HEK293 (cell line): ENCODE data around the gene FKRP.

ENCODE experiments used
- CTCF ChIA-PET: fragments of 350-600 bp; formaldehyde crosslinking; extraction: SDS; loops from one replicate; lab custom pipeline; 2021; ENCODE audit warnings: antibody characterized with exemption; lab: Yijun Ruan, JAX
- POLR2A ChIA-PET: fragments of 300-600 bp; formaldehyde crosslinking; extraction: SDS; loops from one replicate; lab custom pipeline; 2020; ENCODE audit warnings: antibody characterized with exemption, inconsistent platforms; lab: Yijun Ruan, JAX
- H3K27ac ChIP-seq: fragments of 200-500 bp; sonication (Bioruptor generic); 2 replicates; pipeline ENCODE4 v1.5.1; 2014; ENCODE audit warnings: low read depth, low read length, control low read depth, inconsistent platforms; ENCODE audit errors: extremely low read depth
- H3K36me3 ChIP-seq, 2 experiments: fragments of 200-500 bp in 1 of 2; sonication (Bioruptor generic) in 1 of 2; 1 replicate in 1 of 2; 2 replicates in 1 of 2; pipeline ENCODE4 v1.5.1; 2014 to 2017; ENCODE audit warnings: inconsistent platforms in 2 of 2, low read length in 2 of 2; ENCODE audit not compliant: control insufficient read depth in 2 of 2, insufficient read depth in 1 of 2
- H3K4me1 ChIP-seq: fragments of 200-500 bp; sonication (Bioruptor generic); 2 replicates; pipeline ENCODE4 v1.5.1; 2014; ENCODE audit warnings: mild to moderate bottlenecking, low read length, inconsistent platforms; ENCODE audit not compliant: control insufficient read depth, insufficient read depth
- H3K4me3 ChIP-seq: 2 replicates; pipeline ENCODE4 v1.5.1; 2011; ENCODE audit warnings: low read depth, mild to moderate bottlenecking, control low read depth, low read length, moderate library complexity
- H3K9me3 ChIP-seq: fragments of 200-500 bp; sonication (Bioruptor generic); 2 replicates; pipeline ENCODE4 v1.5.1; 2014; ENCODE audit warnings: low read depth, low read length, inconsistent platforms; ENCODE audit not compliant: control insufficient read depth, insufficient read depth
- GLIS2 ChIP-seq: fragments of 450-650 bp; formaldehyde crosslinking; IDR thresholded peaks from 2 replicates; pipeline ENCODE4 v1.5.1; 2016; ENCODE audit warnings: missing biosample characterization, missing genetic modification characterization
- INSM2 ChIP-seq: fragments of 450-650 bp; formaldehyde crosslinking; IDR thresholded peaks from 2 replicates; pipeline ENCODE4 v1.5.1; 2016; ENCODE audit warnings: missing biosample characterization, missing genetic modification characterization
- KLF10 ChIP-seq: fragments of 450-650 bp; IDR thresholded peaks from 2 replicates; pipeline ENCODE4 v1.5.1; 2018; ENCODE audit warnings: missing biosample characterization, mild to moderate bottlenecking, missing genetic modification characterization
- SCRT1 ChIP-seq: fragments of 450-650 bp; formaldehyde crosslinking; IDR thresholded peaks from 2 replicates; pipeline ENCODE4 v1.5.1; 2016; ENCODE audit warnings: missing biosample characterization, missing genetic modification characterization, borderline replicate concordance
- ZBTB17 ChIP-seq: fragments of 450-650 bp; formaldehyde crosslinking; IDR thresholded peaks from 2 replicates; pipeline ENCODE4 v1.5.1; 2016; ENCODE audit warnings: missing biosample characterization, missing genetic modification characterization
- ZBTB48 ChIP-seq: fragments of 450-650 bp; formaldehyde crosslinking; IDR thresholded peaks from 2 replicates; pipeline ENCODE4 v1.5.1; 2016; ENCODE audit warnings: missing biosample characterization, missing genetic modification characterization
- ZFHX2 ChIP-seq: fragments of 450-650 bp; formaldehyde crosslinking; conservative IDR thresholded peaks from 2 replicates; pipeline ENCODE4 v1.5.1; 2016; ENCODE audit warnings: missing biosample characterization, missing genetic modification characterization
- ZFP37 ChIP-seq: fragments of 450-650 bp; formaldehyde crosslinking; IDR thresholded peaks from 2 replicates; pipeline ENCODE4 v1.5.1; 2016; ENCODE audit warnings: missing biosample characterization, missing genetic modification characterization
- ZNF10 ChIP-seq: fragments of 450-650 bp; formaldehyde crosslinking; IDR thresholded peaks from 2 replicates; pipeline ENCODE4 v1.5.1; 2017; ENCODE audit warnings: missing biosample characterization, missing genetic modification characterization
- ZNF16 ChIP-seq: fragments of 450-650 bp; formaldehyde crosslinking; IDR thresholded peaks from 2 replicates; pipeline ENCODE4 v1.5.1; 2016; ENCODE audit warnings: low read depth, missing biosample characterization, missing genetic modification characterization
- ZNF175 ChIP-seq: fragments of 450-650 bp; formaldehyde crosslinking; IDR thresholded peaks from 2 replicates; pipeline ENCODE4 v1.5.1; 2016; ENCODE audit warnings: missing biosample characterization, missing genetic modification characterization
- ZNF202 ChIP-seq: fragments of 450-650 bp; formaldehyde crosslinking; IDR thresholded peaks from 2 replicates; pipeline ENCODE4 v1.5.1; 2016; ENCODE audit warnings: missing biosample characterization, missing genetic modification characterization, borderline replicate concordance
- ZNF211 ChIP-seq: fragments of 450-650 bp; formaldehyde crosslinking; IDR thresholded peaks from 2 replicates; pipeline ENCODE4 v1.5.1; 2016; ENCODE audit warnings: low read depth, missing biosample characterization, missing genetic modification characterization
- ZNF433 ChIP-seq: fragments of 450-650 bp; formaldehyde crosslinking; IDR thresholded peaks from 2 replicates; pipeline ENCODE4 v1.5.1; 2016; ENCODE audit warnings: missing biosample characterization, missing genetic modification characterization, low read depth
- ZNF449 ChIP-seq: fragments of 450-650 bp; formaldehyde crosslinking; IDR thresholded peaks from 2 replicates; pipeline ENCODE4 v1.5.1; 2017; ENCODE audit warnings: missing biosample characterization, mild to moderate bottlenecking, missing genetic modification characterization, moderate library complexity
- ZNF843 ChIP-seq: fragments of 450-650 bp; formaldehyde crosslinking; IDR thresholded peaks from 2 replicates; pipeline ENCODE4 v1.5.1; 2016; ENCODE audit warnings: missing biosample characterization, missing genetic modification characterization
- ZSCAN16 ChIP-seq: fragments of 450-650 bp; formaldehyde crosslinking; IDR thresholded peaks from 2 replicates; pipeline ENCODE4 v1.5.1; 2016; ENCODE audit warnings: missing biosample characterization, missing genetic modification characterization
- TF ChIP-seq, protein P1 (sequence below): fragments of 450-650 bp; formaldehyde crosslinking; IDR thresholded peaks from 2 replicates; pipeline ENCODE4 v1.5.1; 2016; ENCODE audit warnings: missing biosample characterization, missing genetic modification characterization

Gene FKRP

GRCh38 chr19:46727757-46728156, 18.1 kb upstream of the FKRP start:
- POLR2A ChIA-PET: no interaction called here
- H3K4me3 ChIP-seq: no peak overlapping the region
- H3K27ac ChIP-seq: no peak overlapping the region
- no peaks in the 10 kb centered on the region; the same call in 1 of the 2 replicates for H3K4me1 ChIP-seq
- H3K9me3 ChIP-seq: no peaks in the 10 kb centered on the region
- H3K36me3 ChIP-seq: peaks cover 24 to 99% of the 10 kb centered on the region in 2 experiments; a peak in 2 of 3 replicates
- CTCF ChIA-PET: interaction anchor here (0.5 to 6.3 kb wide), 23 partner anchors 9 to 360 kb away, joined by 3 to 69 read pairs (median 4); partner anchors contain the start of gene DACT3
- TF ChIP-seq ZBTB48 (tag by site-specific recombination) (no peak), ZNF843 (tag by site-specific recombination) (no peak), ZSCAN16 (no peak), GLIS2 (tag by site-specific recombination) (peak; percentile 25; the same call in 1 of the 2 replicates)

- POLR2A ChIA-PET: interaction anchor here (0.8 kb wide), 1 partner anchor 9 kb away, joined by 3 read pairs; no protein-coding TSS in a partner anchor
- Histone ChIP-seq H3K9me3 (no peaks in the 10 kb centered on the region), H3K4me1 (no peaks in the 10 kb centered on the region; the same call in 1 of the 2 replicates), H3K36me3 (peaks cover 28 to 99% of the 10 kb centered on the region in 2 experiments; a peak in 2 of 3 replicates), H3K4me3 (no peak overlapping the region), H3K27ac (no peak overlapping the region)
- CTCF ChIA-PET: interaction anchor here (0.5 to 6.3 kb wide), 28 partner anchors 9 to 360 kb away, joined by 3 to 69 read pairs (median 4); partner anchors contain the start of gene DACT3
- TF ChIP-seq ZFP37 (tag by site-specific recombination) (no peak), INSM2 (tag by site-specific recombination) (no peak), ZNF433 (tag by site-specific recombination) (no peak), ZNF202 (tag by site-specific recombination) (no peak), ZNF843 (tag by site-specific recombination) (no peak), ZNF449 (tag by site-specific recombination) (no peak), ZNF175 (no peak), ZBTB17 (tag by site-specific recombination) (no peak), ZNF211 (tag by site-specific recombination) (no peak), ZNF16 (tag by site-specific recombination) (no peak), KLF10 (tag by site-specific recombination) (no peak), ZFHX2 (tag by site-specific recombination) (no peak), SCRT1 (tag by site-specific recombination) (no peak), ZNF10 (no peak)
- TF ChIP-seq, protein P1, sequence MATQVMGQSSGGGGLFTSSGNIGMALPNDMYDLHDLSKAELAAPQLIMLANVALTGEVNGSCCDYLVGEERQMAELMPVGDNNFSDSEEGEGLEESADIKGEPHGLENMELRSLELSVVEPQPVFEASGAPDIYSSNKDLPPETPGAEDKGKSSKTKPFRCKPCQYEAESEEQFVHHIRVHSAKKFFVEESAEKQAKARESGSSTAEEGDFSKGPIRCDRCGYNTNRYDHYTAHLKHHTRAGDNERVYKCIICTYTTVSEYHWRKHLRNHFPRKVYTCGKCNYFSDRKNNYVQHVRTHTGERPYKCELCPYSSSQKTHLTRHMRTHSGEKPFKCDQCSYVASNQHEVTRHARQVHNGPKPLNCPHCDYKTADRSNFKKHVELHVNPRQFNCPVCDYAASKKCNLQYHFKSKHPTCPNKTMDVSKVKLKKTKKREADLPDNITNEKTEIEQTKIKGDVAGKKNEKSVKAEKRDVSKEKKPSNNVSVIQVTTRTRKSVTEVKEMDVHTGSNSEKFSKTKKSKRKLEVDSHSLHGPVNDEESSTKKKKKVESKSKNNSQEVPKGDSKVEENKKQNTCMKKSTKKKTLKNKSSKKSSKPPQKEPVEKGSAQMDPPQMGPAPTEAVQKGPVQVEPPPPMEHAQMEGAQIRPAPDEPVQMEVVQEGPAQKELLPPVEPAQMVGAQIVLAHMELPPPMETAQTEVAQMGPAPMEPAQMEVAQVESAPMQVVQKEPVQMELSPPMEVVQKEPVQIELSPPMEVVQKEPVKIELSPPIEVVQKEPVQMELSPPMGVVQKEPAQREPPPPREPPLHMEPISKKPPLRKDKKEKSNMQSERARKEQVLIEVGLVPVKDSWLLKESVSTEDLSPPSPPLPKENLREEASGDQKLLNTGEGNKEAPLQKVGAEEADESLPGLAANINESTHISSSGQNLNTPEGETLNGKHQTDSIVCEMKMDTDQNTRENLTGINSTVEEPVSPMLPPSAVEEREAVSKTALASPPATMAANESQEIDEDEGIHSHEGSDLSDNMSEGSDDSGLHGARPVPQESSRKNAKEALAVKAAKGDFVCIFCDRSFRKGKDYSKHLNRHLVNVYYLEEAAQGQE (tag by site-specific recombination): no peak
Measured at GRCh38 chr19:46728208-46728607, 17.6 kb upstream of the FKRP start.
